ENCODE measurements around the gene ACY1. TPM values are rescaled to one million over a fixed set of nuclear protein-coding genes. Genes with fewer than 3 reads are reported as not detected.

The ACY1 gene
- total and polyA plus RNA-seq, 2 of the 13 experiments (the other 11 are each of a cell fraction or from before 2014, with no cell fraction given), result 113 to 162 TPM

DNA sequence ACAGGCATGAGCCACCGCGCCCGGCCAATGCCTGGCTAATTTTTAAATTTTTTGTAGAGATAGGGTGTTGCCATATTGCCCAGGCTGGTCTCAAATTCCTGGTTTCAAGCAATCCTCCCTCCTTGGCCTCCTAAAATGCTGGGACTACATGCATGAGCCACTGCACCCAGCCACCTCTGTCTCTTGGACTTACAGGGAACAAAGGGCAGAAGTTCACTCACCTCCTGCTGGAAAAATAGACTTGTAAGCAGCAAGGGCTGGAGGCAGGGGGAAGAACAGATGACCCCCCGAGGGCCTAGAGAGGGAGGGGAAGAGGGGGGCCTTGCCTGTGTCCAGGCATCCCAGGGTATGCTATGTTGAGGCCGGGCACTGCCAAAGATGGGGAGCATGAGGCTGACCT, 50.9 kb downstream of the ACY1 start:
- POLR2A ChIA-PET, result interaction anchor here (0.6 to 1.4 kb wide), 4 partner anchors 15 to 1809 kb away, joined by 3 to 5 read pairs (median 4); no protein-coding TSS in a partner anchor

More for the DNA sequence above, 50.9 kb downstream of the ACY1 start:
- TF ChIP-seq SUZ12 (IDR thresholded peaks at IDR 0.05; ENCODE audit: low read depth, low read length) (no peak), ZNF724P (CRISPR knock-in tag; IDR thresholded peaks at IDR 0.05; ENCODE audit: borderline replicate concordance) (0 out of 2 replicates have a peak, but pooled peaks have one; percentile 17), RARA (CRISPR knock-in tag; IDR thresholded peaks at IDR 0.05) (0 out of 2 replicates have a peak, but pooled peaks have one; percentile 20), ARNT2 (CRISPR knock-in tag; IDR thresholded peaks at IDR 0.05; ENCODE audit: low read depth) (no peak), ZNF770 (CRISPR knock-in tag; IDR thresholded peaks at IDR 0.05) (peak; percentile 86), HNF4A (CRISPR knock-in tag; IDR thresholded peaks at IDR 0.05) (peak; percentile 51), LBX2 (CRISPR knock-in tag; IDR thresholded peaks at IDR 0.05; ENCODE audit: borderline replicate concordance) (no peak), HNF4G (IDR thresholded peaks at IDR 0.05; ENCODE audit: borderline replicate concordance, low read depth, low read length) (0 out of 2 replicates have a peak, but pooled peaks have one; percentile 15), HNF4G (CRISPR knock-in tag; IDR thresholded peaks at IDR 0.05; ENCODE audit: borderline replicate concordance, low read depth) (no peak), ATF3 (CRISPR knock-in tag; IDR thresholded peaks at IDR 0.05) (no peak)
- TF ChIP-seq, protein P1, sequence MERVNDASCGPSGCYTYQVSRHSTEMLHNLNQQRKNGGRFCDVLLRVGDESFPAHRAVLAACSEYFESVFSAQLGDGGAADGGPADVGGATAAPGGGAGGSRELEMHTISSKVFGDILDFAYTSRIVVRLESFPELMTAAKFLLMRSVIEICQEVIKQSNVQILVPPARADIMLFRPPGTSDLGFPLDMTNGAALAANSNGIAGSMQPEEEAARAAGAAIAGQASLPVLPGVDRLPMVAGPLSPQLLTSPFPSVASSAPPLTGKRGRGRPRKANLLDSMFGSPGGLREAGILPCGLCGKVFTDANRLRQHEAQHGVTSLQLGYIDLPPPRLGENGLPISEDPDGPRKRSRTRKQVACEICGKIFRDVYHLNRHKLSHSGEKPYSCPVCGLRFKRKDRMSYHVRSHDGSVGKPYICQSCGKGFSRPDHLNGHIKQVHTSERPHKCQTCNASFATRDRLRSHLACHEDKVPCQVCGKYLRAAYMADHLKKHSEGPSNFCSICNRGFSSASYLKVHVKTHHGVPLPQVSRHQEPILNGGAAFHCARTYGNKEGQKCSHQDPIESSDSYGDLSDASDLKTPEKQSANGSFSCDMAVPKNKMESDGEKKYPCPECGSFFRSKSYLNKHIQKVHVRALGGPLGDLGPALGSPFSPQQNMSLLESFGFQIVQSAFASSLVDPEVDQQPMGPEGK (CRISPR knock-in tag; IDR thresholded peaks at IDR 0.05), result peak; percentile 53
- H4K20me1 ChIP-seq (ENCODE audit: insufficient read depth, low read length), result no peaks in the 10 kb centered on the region
- 5% methylated on average over 4 of the region's 5 CpGs for WGBS (ENCODE audit: low lambda C conversion rate)
- ATAC-seq (no peak), FAIRE-seq (peak; percentile 15), DNase-seq (ENCODE audit: low spot score) (no peak)
- in situ Hi-C loops (cut with HindIII; ENCODE audit: extremely low pct_ligation_motif_present, low pct_unique_long_range_greater_than_20kb) (no loop called here), intact Hi-C loops (cut with micrococcal nuclease; ENCODE audit: unreplicated experiment) (no loop called here)
- H3K27me3 ChIP-seq (ENCODE audit: control insufficient read depth in 1 of 2, insufficient read depth in 2 of 2, low read length in 2 of 2), result no peaks in the 10 kb centered on the region
- CTCF ChIA-PET (ENCODE audit: low intra/inter-chr PET ratio, low total read pairs), result no interaction called here
- H3K4me1 ChIP-seq (ENCODE audit: insufficient read depth, low read length), result peaks cover 93% of the 10 kb centered on the region
- no peak overlapping the region for H3K27ac ChIP-seq (ENCODE audit: extremely low read length, insufficient read depth, low read length)
- no peaks in the 10 kb centered on the region for H3K79me2 ChIP-seq (ENCODE audit: insufficient read depth, low read length)
- BruUV-seq (replicated peaks), result TSS peak; percentile 60
- H3K9me3 ChIP-seq (ENCODE audit: low read length), result no peaks in the 10 kb centered on the region
- no peaks in the 10 kb centered on the region for H3K36me3 ChIP-seq (replicated peaks in 1 of 2; ENCODE audit: control insufficient read depth in 1 of 2, insufficient read depth in 2 of 2, low read length in 2 of 2)
- H3K4me3 ChIP-seq (replicated peaks in 1 of 3; ENCODE audit: insufficient read depth in 1 of 3, low read depth in 2 of 3, low read length in 3 of 3), result peak overlapping the region in 1 of 3 experiments; percentile 34; a peak in 1 of 6 replicates
- no peak overlapping the region for H2AFZ ChIP-seq (ENCODE audit: low read length)
- H3K9ac ChIP-seq (ENCODE audit: insufficient read depth, low read depth, low read length), result no peak overlapping the region; the same call in 1 of the 2 replicates
- H3K4me2 ChIP-seq (ENCODE audit: low read depth, low read length), result peak overlapping the region; percentile 78

Data from HepG2 (cell line).